Tibial artery (tissue), 4 donors: ENCODE data around the gene AP2A2.

Experiments
- DNase-seq, 2 donors: peaks; one replicate each; pipeline ENCODE4 v3.0.0-alpha.2; 2019
- H3K27ac ChIP-seq, 2 donors: fragments of 200-600 bp; sonication (generic) in 1 of 2; 1 replicate in 1 of 2; 2 replicates in 1 of 2; pipeline ENCODE4 v1.5.1; 2018 to 2019; ENCODE audit warnings: mild to moderate bottlenecking in 1 of 2
- H3K27me3 ChIP-seq, 2 donors: fragments of 200-600 bp; sonication (generic) in 1 of 2; one replicate each; pipeline versions ENCODE4 v1.5.1 to v1.6.0; 2016 to 2019
- H3K36me3 ChIP-seq, 3 donors: fragments of 200-600 bp; sonication (generic) in 2 of 3; one replicate each; pipeline ENCODE4 v1.5.1; 2016 to 2019; ENCODE audit warnings: mild to moderate bottlenecking in 2 of 3
- H3K4me1 ChIP-seq, 4 donors: fragments of 200-600 bp; sonication (generic) in 2 of 4; 1 replicate in 3 of 4; 2 replicates in 1 of 4; pipeline ENCODE4 v1.5.1; 2016 to 2019
- H3K4me3 ChIP-seq, 2 donors: fragments of 200-600 bp; sonication (generic) in 1 of 2; 1 replicate in 1 of 2; 2 replicates in 1 of 2; pipeline ENCODE4 v1.5.1; 2018 to 2019; ENCODE audit warnings: mild to moderate bottlenecking in 2 of 2
- H3K9me3 ChIP-seq, 3 donors: fragments of 200-600 bp; sonication (generic) in 1 of 3; one replicate each; pipeline ENCODE4 v1.5.1; 2016 to 2019
- intact Hi-C: fragments of 100-400 bp; cut with DNase I; formaldehyde crosslinking; loops from one replicate; pipeline ENCODE4 v1.15.0; 2023; ENCODE audit warnings: low total_unique reads
- TF ChIP-seq, protein P1 (sequence below), 2 experiments: fragments of 200-600 bp in 1 of 2; fragments of 450-650 bp in 1 of 2; IDR thresholded peaks; one replicate each; pipeline ENCODE4 v1.5.1; 2017 to 2019; ENCODE audit warnings: antibody characterized with exemption in 2 of 2, mild to moderate bottlenecking in 1 of 2, moderate library complexity in 1 of 2

AP2A2 gene

DNA sequence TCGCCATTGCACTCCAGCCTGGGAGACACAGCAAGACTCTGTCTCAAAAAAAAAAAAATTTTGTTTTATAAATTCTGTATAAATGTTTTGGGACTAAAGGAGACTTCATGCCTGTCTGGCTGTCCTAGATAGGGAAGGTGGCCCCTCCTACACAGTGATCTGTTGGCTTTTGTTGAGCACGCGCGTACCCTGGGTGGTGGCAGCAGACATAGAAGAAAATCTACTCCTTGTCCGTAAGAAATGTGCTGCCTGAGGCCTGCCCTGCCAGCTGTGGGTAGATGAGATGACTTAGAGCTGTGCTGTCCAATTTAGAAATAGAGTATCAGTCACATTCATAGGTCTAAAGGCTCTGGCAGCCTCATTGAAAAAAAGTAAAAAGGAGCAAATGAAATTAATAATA is 37.0 kb downstream of the AP2A2 start:
- Histone ChIP-seq H3K4me1 (peaks cover 0 to 17% (median 5%) of the 10 kb centered on the region in 4 donors), H3K9me3 (no peaks in the 10 kb centered on the region), H3K4me3 (no peak overlapping the region), H3K27me3 (no peaks in the 10 kb centered on the region), H3K27ac (no peak overlapping the region), H3K36me3 (peaks cover 27 to 54% (median 52%) of the 10 kb centered on the region in 3 donors)
- TF ChIP-seq, protein P1, sequence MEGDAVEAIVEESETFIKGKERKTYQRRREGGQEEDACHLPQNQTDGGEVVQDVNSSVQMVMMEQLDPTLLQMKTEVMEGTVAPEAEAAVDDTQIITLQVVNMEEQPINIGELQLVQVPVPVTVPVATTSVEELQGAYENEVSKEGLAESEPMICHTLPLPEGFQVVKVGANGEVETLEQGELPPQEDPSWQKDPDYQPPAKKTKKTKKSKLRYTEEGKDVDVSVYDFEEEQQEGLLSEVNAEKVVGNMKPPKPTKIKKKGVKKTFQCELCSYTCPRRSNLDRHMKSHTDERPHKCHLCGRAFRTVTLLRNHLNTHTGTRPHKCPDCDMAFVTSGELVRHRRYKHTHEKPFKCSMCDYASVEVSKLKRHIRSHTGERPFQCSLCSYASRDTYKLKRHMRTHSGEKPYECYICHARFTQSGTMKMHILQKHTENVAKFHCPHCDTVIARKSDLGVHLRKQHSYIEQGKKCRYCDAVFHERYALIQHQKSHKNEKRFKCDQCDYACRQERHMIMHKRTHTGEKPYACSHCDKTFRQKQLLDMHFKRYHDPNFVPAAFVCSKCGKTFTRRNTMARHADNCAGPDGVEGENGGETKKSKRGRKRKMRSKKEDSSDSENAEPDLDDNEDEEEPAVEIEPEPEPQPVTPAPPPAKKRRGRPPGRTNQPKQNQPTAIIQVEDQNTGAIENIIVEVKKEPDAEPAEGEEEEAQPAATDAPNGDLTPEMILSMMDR (IDR thresholded peaks at IDR 0.05), result no peak
- no peak for DNase-seq
- intact Hi-C loops, result no loop called here

DNA sequence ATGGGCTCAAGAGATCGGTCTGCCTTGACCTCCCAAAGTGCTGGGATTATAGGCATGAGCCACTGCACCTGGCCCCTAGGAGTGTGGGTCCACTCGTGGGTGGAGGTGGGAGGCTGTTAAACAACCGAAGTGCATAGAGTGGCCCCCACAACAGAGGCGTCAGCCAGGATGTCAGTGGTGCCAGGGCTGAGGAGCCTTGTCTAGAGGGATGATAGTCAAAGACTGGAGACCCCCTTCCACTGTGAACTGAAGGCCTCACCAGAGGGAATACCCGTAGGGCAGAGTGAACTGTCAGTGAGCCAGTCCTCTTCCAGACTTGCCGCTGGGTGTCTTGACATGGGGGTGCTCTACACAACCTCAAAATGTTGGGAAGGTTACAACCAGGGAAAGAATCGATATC is 38.2 kb downstream of the AP2A2 start:
- DNase-seq, result no peak
- Histone ChIP-seq H3K9me3 (no peaks in the 10 kb centered on the region), H3K4me3 (no peak overlapping the region), H3K36me3 (peaks cover 27 to 57% (median 47%) of the 10 kb centered on the region in 3 donors), H3K27me3 (no peaks in the 10 kb centered on the region), H3K27ac (no peak overlapping the region), H3K4me1 (peaks cover 0 to 26% (median 5%) of the 10 kb centered on the region in 4 donors)
- intact Hi-C loops, result no loop called here
- TF ChIP-seq, protein P1 (IDR thresholded peaks at IDR 0.05), result no peak

DNA sequence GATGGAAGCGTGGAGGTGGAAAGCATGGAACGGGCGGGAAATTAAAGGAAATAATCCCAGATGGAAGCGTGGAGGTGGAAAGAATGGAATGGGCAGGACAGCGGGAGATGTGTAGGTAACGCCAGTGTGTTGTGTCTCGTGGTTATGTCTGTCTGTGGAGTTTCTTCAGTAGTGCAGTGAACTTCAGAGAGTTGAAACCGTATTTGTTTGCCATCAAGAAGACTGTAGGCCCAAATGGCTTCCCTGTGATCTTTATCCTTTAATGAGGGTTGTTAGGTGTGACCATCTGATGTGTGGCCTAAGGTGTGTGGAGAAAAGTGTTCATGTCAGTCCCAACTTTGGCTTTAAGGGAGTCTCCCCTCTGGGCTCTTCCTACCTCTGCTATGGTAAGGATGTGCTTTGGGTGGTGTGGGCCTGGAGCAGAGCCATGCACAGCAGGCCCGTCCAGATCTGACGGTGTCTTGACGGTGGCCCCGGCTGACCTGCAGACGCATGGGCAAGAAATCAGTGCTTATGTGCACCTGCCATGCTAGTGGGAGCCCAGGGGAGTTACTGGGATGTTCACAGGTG is 39.6 kb downstream of the AP2A2 start:
- TF ChIP-seq, protein P1 (IDR thresholded peaks at IDR 0.05), result no peak
- DNase-seq, result no peak
- Histone ChIP-seq H3K4me3 (no peak overlapping the region), H3K4me1 (peaks cover 0 to 26% (median 5%) of the 10 kb centered on the region in 4 donors), H3K36me3 (peaks cover 23 to 53% (median 48%) of the 10 kb centered on the region in 3 donors), H3K27ac (no peak overlapping the region), H3K27me3 (no peaks in the 10 kb centered on the region), H3K9me3 (no peaks in the 10 kb centered on the region)
- intact Hi-C loops, result no loop called here

DNA sequence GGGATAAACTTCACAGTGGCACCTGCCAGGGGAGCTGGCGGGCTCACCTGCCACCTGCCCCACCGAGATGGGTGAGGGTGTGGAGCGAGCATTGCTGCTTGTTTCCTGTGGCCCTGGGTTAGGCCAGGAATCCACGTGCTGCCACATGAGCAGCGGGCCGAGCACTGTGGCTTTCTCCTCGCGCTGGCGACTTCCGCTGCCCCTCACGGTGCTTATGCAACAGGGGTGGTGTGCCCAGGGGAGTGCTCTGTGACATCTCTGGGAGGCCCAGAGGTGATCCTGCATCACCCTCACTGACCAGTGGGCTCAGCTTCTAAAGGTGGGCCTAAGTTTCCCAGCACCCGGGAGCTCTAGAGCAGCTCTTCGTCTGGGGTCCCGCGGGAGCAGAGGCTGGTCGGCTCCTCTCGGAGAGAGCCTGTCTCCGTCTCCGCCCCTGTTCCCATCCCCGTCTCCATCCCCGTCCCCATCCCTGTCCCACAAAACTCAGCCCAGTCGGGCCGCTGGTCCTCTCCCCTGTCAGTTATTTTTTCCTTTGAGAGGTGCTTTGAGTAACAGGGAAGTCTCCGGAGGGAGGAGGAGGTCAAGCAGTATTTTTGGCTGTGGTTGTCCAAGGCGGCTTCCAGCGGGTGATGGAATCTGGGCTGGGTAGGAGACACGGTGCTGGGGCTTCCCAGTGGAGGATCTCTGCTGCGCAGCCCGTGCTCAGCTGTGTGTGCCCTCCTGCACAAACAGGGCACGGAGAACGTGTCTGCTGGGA is 42.5 kb downstream of the AP2A2 start:
- Histone ChIP-seq H3K4me1 (peaks cover 0 to 26% (median 5%) of the 10 kb centered on the region in 4 donors), H3K4me3 (no peak overlapping the region), H3K27me3 (no peaks in the 10 kb centered on the region), H3K36me3 (peaks cover 30 to 50% (median 49%) of the 10 kb centered on the region in 3 donors), H3K9me3 (no peaks in the 10 kb centered on the region), H3K27ac (no peak overlapping the region)
- DNase-seq, result no peak
- TF ChIP-seq, protein P1 (IDR thresholded peaks at IDR 0.05), result no peak
- intact Hi-C loops, result no loop called here

DNA sequence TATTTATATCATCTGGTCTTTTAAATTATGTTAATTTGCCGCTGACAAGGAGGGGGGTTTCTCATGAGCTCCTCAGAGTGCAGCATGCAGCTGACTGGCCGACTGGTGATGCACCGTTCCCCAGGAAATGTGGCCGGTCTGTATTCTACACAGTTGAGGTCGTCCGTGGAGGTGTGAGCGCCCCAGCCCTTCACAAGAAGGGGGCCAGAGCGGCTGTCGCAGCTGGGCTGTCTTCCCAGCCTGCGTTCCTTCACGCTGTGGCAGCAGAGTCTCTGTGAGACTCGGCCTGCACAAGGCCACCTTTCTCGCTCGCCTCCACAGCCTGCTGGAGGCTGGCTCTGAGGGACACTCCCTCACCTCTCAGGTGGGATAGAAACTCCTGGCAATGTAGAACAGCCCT is 43.2 kb downstream of the AP2A2 start:
- TF ChIP-seq, protein P1 (IDR thresholded peaks at IDR 0.05), result no peak
- intact Hi-C loops, result no loop called here
- Histone ChIP-seq H3K4me1 (peaks cover 0 to 26% (median 5%) of the 10 kb centered on the region in 4 donors), H3K27me3 (no peaks in the 10 kb centered on the region), H3K36me3 (peaks cover 32 to 50% (median 49%) of the 10 kb centered on the region in 3 donors), H3K4me3 (no peak overlapping the region), H3K27ac (no peak overlapping the region), H3K9me3 (no peaks in the 10 kb centered on the region)
- DNase-seq, result no peak
